MCF 10A (cell line): ENCODE data around the gene MARF1. TPM values are rescaled to one million over a fixed set of nuclear protein-coding genes. Genes with fewer than 3 reads are reported as not detected.
"Not testable (repeated sequence)": the region's sequence is repeated elsewhere in the genome, so short reads cannot be mapped to it uniquely, and the experiment has no call there.

Experiments
- BruUV-seq: library from RNA; stranded (reverse); fragments of 400-500 nt; replicated peaks from 2 replicates; lab custom pipeline; 2021; lab: Mats Ljungman, UMichigan
- CTCF ChIA-PET: fragments of 300-600 bp; sonication (Branson Sonifier 250); formaldehyde crosslinking; extraction: SDS; loops from one replicate; lab custom pipeline; 2021; ENCODE audit warnings: antibody characterized with exemption, inconsistent platforms; lab: Yijun Ruan, JAX
- POLR2A ChIA-PET: fragments of 300-600, 350-650 bp; sonication (Branson Sonifier 250); formaldehyde crosslinking; extraction: SDS; loops from one replicate; lab custom pipeline; 2020; ENCODE audit warnings: antibody characterized with exemption, inconsistent platforms; lab: Yijun Ruan, JAX
- DNase-seq: peaks from one replicate; pipeline ENCODE4 v3.0.0-alpha.2; 2018; ENCODE audit not compliant: unreplicated experiment
- H3K27ac Mint-ChIP-seq: one replicate; pipeline ENCODE4 v1.8.0; 2022; ENCODE audit warnings: mild to moderate bottlenecking, low read depth, mixed read lengths; ENCODE audit not compliant: unreplicated experiment
- H3K27me3 Mint-ChIP-seq: one replicate; pipeline ENCODE4 v1.8.0; 2022; ENCODE audit warnings: mixed read lengths; ENCODE audit not compliant: insufficient read depth, unreplicated experiment
- H3K36me3 Mint-ChIP-seq: one replicate; pipeline ENCODE4 v1.8.0; 2022; ENCODE audit warnings: mild to moderate bottlenecking, moderate library complexity, mixed read lengths; ENCODE audit not compliant: insufficient read depth, unreplicated experiment
- H3K4me1 Mint-ChIP-seq: one replicate; pipeline ENCODE4 v1.8.0; 2022; ENCODE audit warnings: mixed read lengths; ENCODE audit not compliant: insufficient read depth, unreplicated experiment
- H3K4me3 Mint-ChIP-seq: one replicate; pipeline ENCODE4 v1.8.0; 2022; ENCODE audit warnings: mild to moderate bottlenecking, moderate library complexity, mixed read lengths; ENCODE audit not compliant: unreplicated experiment
- H3K9me3 Mint-ChIP-seq: one replicate; pipeline ENCODE4 v1.8.0; 2022; ENCODE audit warnings: mixed read lengths; ENCODE audit not compliant: unreplicated experiment
- CTCF ChIP-seq: fragments of 200-600 bp; IDR thresholded peaks from one replicate; pipeline ENCODE4 v1.8.0; 2022; ENCODE audit warnings: antibody characterized with exemption, mild to moderate bottlenecking; ENCODE audit not compliant: unreplicated experiment
- intact Hi-C: fragments of 100-400 bp; cut with micrococcal nuclease; formaldehyde crosslinking; loops from 2 replicates; pipeline ENCODE4 v1.14.1; 2022
- total RNA-seq: library from RNA; stranded (reverse); gene quantifications from 2 replicates; pipeline ENCODE4 v1.2.3, GENCODE V29; 2022

Gene MARF1
- total RNA-seq, 1 experiment from 2014 or later: 48.1 TPM

DNA sequence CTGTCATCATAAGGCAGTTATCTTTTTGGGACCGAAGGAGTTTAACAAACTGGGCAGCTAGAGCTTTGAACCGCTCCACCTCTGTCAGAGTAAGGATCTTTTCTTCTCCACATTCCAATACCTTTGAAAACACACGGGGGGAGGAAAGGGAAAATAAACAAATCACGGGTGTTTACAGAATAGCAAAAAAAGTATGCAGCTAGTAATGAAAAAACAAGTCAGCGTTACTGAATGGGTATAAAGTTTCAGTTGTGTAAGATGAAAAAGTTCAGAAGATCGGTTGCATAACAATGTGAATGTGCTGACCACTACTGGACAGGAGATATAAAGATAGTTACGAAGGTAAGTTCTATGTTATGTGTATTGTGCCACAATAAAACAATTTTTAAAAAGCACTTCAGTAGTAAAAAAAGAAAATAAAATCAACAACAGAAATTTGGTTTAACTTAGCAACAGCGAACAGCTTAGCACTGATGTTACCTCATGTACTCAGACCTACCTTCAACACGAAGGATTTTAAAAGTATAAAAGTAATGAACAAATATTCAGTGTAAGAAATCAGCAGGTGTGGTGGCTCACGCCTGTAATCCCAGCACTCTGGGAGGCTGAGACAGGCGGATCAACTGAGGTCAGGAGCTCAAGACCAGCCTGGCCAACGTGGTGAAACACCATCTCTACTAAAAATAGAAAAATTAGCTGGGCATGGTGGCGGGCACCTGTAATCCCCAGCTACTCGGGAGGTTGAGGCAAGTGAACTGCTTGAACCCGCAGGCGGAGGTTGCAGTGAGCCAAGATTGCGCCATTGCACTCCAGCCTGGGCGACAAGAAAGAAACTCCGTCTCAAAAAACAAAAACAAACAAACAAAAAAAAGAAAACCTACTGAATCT, 34.3 kb downstream of the MARF1 start:
- Mint-ChIP-seq H3K36me3 (peaks cover 67% of the 10 kb centered on the region), H3K27ac (no peak overlapping the region), H3K9me3 (no peaks in the 10 kb centered on the region), H3K4me3 (no peak overlapping the region), H3K4me1 (peaks cover 2% of the 10 kb centered on the region), H3K27me3 (no peaks in the 10 kb centered on the region)
- intact Hi-C loops: no loop called here
- POLR2A ChIA-PET: interaction anchor here (1.4 kb wide), 2 partner anchors 11 to 18 kb away, joined by 3 to 4 read pairs; no protein-coding TSS in a partner anchor
- no peak for TF ChIP-seq CTCF
- CTCF ChIA-PET: interaction anchor here (0.5 to 1.1 kb wide), 3 partner anchors 18 to 95 kb away, joined by 3 to 4 read pairs (median 4); no protein-coding TSS in a partner anchor
- no TSS peak for BruUV-seq
- peak; percentile 34 for DNase-seq

DNA sequence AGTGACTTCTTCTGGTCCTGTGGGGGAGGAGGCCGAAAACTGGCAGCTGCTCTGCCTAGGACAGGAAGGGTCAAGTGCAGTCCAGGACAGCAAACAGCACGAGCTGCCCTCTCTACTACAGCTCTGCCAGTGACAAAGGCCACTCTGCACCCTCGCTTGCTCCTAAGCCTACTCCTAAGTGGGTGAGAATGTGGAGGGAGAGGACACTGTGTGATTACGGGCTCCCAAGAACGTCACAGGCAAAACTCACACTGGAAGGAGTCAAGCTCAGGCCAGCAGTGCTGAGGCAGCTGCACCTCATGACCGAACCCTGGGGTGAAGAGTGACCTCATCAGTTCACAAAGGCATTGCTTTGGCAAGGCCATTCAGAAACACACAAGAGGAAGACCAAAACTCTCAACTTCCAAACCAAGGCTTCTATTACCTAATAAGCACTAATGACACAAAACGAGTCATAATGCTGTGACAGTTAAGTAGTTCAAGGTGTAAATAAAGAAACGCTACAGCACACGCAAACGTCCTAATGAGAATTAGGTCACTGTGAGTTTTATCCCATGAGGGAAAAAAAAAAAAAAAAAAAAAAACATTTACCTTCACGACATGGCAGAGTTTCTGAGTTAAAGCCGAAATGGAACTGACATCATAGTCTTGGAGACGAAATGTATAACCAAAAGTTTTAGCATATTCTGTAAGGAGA, 35.1 kb downstream of the MARF1 start:
- peak; percentile 15 for DNase-seq
- intact Hi-C loops: no loop called here
- Mint-ChIP-seq H3K4me1 (no peaks in the 10 kb centered on the region), H3K9me3 (no peaks in the 10 kb centered on the region), H3K27me3 (no peaks in the 10 kb centered on the region), H3K27ac (no peak overlapping the region), H3K36me3 (peaks cover 66% of the 10 kb centered on the region), H3K4me3 (no peak overlapping the region)
- ChIA-PET POLR2A (interaction anchor here (1.4 kb wide), 1 partner anchor 17 kb away, joined by 3 read pairs; no protein-coding TSS in a partner anchor), CTCF (interaction anchor here (0.5 kb wide), 1 partner anchor 96 kb away, joined by 4 read pairs; no protein-coding TSS in a partner anchor)
- TF ChIP-seq CTCF: no peak
- no TSS peak for BruUV-seq

DNA sequence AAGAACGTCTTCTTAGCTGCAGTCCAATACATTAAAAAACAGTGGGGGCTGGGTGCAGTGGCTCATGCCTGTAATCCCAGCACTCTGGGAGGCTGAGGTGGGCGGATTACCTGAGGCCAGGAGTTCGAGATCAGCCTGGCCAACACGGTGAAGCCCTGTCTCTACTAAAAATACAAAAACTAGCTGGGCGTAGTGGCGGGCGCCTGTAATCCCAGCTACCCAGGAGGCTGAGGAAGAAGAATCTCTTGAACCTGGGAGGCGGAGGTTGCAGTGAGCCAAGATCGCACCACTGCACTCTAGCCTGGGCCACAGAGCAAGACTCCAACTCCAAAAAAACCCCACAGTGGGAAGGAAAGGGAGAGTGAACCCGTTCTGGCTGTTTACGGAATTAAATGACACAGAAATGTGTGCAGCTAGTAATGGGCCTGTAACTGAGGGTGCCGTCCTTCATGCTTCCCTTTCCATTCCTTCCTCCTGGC, 35.7 kb downstream of the MARF1 start:
- POLR2A ChIA-PET: interaction anchor here (1.4 kb wide), 1 partner anchor 16 kb away, joined by 3 read pairs; no protein-coding TSS in a partner anchor
- BruUV-seq, CTCF ChIA-PET, H3K27me3 Mint-ChIP-seq, H3K4me1 Mint-ChIP-seq, DNase-seq, H3K9me3 Mint-ChIP-seq, intact Hi-C loops, H3K4me3 Mint-ChIP-seq: not testable (repeated sequence)
- peak overlapping the region; percentile 26 for H3K27ac Mint-ChIP-seq
- peaks cover 66% of the 10 kb centered on the region for H3K36me3 Mint-ChIP-seq

- Mint-ChIP-seq H3K36me3 (peaks cover 66% of the 10 kb centered on the region), H3K4me1 (no peaks in the 10 kb centered on the region), H3K9me3 (no peaks in the 10 kb centered on the region), H3K4me3 (no peak overlapping the region), H3K27me3 (no peaks in the 10 kb centered on the region), H3K27ac (peak overlapping the region; percentile 26)
- intact Hi-C loops: no loop called here
- ChIA-PET CTCF (interaction anchor here (1.3 kb wide), 1 partner anchor 9 kb away, joined by 3 read pairs; no protein-coding TSS in a partner anchor), POLR2A (interaction anchor here (0.6 kb wide), 1 partner anchor 18 kb away, joined by 5 read pairs; no protein-coding TSS in a partner anchor)
- no TSS peak for BruUV-seq
- no peak for DNase-seq
- TF ChIP-seq CTCF: no peak
Measured at GRCh38 chr16:15606518-15607220, 36.3 kb downstream of the MARF1 start.
